Right lung (tissue), 5 donors: ENCODE results near the gene LITAFD. TPM values are rescaled to one million over a fixed set of nuclear protein-coding genes. Genes with fewer than 3 reads are reported as not detected.
"Not testable (repeated sequence)": the region's sequence is repeated elsewhere in the genome, so short reads cannot be mapped to it uniquely, and the experiment has no call there.

Experiments used
- DNase-seq, 2 donors: peaks; one replicate each; pipeline ENCODE4 v3.0.0-alpha.2; 2013
- polyA plus RNA-seq, 5 donors: library from polyadenylated mRNA; unstranded; fragments of 120-200 nt; gene quantifications; one replicate each; pipeline versions ENCODE4 v1.2.1 to v1.2.3, GENCODE V29; 2013; ENCODE audit warnings: inconsistent platforms in 1 of 5, low replicate concordance in 1 of 5; ENCODE audit not compliant: insufficient read length in 5 of 5, insufficient read depth in 1 of 5

LITAFD gene
- polyA plus RNA-seq, 5 donors = 0.14 to 0.15 TPM; not detected in 3

- no peak for DNase-seq
Measured at GRCh38 chr16:8893976-8894690, 12.0 kb downstream of the LITAFD start.

GRCh38 chr16:8894736-8895334 lies 12.7 kb downstream of the LITAFD start:
- DNase-seq = no peak

DNA sequence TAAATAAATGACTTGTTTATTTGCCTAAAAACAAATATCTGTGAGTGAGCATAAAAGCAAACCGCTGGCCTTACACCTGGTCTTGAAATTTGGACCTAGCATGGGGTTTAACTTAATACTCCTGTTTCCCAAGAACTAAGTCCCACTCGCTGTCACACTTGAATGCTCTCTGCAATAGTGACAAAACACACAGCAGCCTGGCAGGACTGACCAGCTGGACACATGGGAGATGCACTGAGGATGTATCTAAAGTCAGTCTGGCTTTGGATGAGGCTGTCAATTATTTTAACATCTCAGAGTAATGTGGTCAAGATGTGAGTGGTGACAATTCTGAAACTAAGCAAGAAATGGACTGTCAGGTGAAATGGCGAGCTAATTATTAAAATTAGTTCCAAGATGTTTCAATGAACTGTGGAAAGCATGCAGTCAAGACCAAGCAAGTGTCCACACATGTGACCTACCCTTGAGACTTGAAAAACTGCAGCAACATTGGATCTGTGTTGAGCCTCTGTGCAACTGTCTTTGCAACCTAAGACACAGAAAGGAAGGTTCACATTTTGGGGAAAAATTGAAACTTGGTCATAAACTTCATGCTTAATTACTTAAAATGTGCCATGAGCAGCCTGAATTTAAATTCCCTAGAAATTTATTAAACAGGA lies 16.6 kb downstream of the LITAFD start:
- DNase-seq = no peak

- no peak for DNase-seq
Measured at GRCh38 chr16:8899709-8900317, 17.7 kb downstream of the LITAFD start.

GRCh38 chr16:8900343-8900742 lies 18.2 kb downstream of the LITAFD start:
- no peak for DNase-seq

- DNase-seq = no peak
Measured at GRCh38 chr16:8901320-8901861, 19.2 kb downstream of the LITAFD start.

GRCh38 chr16:8903004-8903403 lies 20.9 kb downstream of the LITAFD start:
- DNase-seq = no peak

DNA sequence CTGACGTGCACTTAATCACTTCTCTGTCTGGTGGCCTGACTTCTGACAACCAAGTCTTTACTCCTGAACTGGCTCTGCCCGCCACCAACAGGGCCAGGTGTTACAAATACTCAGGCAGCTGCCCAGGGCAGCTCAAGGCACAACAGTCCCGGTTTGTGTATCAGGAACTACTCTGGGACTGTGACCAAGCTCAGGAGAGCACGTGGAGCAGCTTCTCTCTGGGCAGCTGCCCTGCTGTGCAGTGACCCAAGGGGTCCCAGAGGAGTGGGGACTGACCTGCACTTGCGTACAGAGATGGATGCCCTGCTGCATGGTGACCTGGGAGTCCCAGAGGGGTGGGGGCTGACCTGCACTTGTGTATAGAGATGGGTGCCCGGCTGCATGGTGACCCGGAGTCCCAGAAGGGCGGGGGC lies 21.9 kb downstream of the LITAFD start:
- no peak for DNase-seq

DNA sequence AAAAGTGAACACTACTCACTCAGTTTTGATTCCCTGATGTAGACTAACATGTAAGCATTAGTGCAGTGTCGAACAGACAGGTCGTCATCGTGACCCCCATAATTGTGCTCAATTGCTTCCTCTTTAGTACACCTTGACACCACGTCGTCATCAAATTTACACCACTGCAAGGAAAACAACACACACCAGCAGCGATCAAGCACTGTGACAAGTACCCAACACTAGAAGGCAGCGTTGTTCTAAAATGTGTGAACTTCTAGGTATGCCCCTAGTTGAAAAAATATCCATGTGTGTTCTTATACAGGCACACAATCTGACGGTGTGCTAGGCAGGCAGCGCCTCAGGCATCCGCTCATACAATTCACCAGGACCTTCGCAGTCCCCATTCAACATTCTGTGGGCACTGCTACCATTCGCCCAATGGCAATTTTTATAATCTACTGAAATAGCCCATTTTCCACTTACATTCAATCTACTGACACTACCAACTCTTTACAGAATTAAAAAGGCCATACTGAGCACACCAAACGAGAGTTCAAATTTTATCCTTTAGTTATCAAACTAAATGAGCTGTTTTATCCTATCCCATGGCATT lies 23.1 kb downstream of the LITAFD start:
- DNase-seq = no peak

DNA sequence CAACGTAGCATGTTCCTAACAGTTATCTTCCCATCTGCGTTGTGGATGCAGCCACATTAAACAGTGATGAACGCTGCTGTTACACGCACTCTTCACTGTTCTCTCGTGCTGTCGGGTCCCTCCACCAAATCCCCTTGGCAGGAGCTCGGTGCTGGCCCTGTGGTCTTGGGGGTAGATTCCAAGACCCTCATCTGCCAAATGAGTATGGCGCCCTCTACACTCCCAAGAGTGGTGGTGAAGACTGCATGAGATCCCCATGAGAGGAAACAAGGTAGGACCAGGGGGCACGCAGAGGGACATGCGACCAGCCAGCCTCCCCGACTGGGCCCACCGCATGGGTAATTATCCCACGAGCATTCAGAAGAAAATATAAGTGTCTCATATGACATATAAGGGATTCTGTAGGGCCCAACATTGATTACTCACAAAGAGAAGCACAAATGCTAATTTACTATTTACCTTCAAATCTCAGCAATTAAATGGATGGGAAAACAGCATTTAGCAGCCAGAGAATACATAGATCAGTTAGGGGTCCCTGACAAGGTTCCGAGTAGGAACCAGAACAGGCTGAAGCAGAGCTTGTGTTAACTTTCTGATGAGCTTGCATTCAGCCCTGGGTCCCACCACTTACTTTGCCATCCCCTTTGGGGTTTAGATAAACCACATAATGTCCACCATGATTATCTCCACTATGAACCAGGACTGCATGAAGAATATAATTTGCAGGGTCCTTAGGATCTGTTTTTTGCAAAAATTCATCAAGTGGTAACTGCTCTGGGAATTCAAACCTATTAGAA lies 23.8 kb downstream of the LITAFD start:
- no peak for DNase-seq

GRCh38 chr16:8907096-8907495 lies 24.9 kb downstream of the LITAFD start:
- no peak for DNase-seq

DNA sequence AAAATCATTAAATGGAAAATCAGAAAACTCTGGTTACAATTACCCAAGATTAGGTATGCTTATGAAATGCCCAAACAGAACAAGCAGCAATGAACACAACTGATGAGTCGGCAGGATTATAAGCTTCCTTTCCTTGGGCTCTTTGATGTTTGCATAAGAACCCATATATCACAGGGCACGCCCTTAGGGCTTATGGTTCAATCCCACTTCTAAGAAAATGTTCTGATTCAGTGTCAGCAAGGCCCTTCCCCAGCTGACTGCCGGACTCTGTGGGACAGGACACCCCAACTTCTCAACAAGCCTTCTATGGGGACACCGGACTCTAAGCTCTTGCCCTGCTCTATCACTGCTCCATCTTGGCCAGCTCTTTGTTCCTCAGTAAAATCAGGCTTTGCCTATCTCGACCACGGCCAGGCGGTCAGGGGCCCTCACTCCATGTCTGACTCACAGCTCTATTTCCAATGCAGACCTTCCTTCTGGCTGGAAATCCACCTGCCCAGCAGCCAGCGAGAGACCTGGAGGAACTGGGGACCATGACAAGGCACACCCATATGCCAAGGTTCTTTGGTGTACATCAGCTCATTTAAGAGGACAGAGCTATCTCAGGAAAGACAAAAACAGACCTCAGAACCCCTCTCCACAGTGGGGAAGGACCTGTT lies 26.8 kb downstream of the LITAFD start:
- DNase-seq = no peak

DNA sequence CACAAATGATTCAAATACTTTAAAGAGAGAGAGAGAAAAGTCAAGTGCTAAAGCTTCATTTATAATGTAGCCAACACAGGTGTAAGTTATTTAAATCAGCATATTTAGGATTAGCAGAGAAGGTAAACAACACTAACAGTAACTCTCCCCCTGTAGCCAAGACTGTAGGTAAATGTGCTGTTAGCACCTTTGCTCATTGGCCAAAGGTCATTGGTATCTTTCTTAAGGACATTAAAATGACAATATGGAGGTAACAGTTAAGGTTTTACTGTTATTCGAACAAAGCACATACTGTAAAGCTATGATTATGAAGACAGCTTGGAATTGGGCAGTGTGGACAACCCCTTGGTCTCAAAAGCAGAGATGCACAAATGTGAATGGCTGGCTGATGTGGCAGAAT lies 28.7 kb downstream of the LITAFD start:
- DNase-seq = no peak

- DNase-seq = no peak
Measured at GRCh38 chr16:8912793-8913192, 30.6 kb downstream of the LITAFD start.

DNA sequence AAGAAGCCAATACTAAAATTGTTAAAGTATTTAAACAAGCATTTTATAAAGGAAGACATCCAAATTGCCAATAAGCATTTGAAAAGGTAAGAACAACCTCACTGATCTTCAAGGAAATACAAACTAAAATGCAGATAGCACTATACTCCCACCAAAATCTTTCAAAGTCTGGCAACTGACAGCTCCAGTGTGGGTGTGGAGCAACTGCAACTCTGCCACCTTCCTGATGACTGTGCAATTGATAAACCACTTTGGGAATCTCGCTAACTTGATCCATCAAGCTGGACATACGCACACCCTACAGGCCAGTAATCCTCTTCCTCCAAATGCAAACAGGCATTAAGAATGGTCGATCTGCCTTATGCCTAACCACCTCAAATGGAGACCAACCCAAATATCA lies 31.9 kb downstream of the LITAFD start:
- no peak for DNase-seq

- no peak for DNase-seq
Measured at GRCh38 chr16:8915722-8916301, 33.7 kb downstream of the LITAFD start.

- no peak for DNase-seq
Measured at GRCh38 chr16:8916541-8917225, 34.5 kb downstream of the LITAFD start.

DNA sequence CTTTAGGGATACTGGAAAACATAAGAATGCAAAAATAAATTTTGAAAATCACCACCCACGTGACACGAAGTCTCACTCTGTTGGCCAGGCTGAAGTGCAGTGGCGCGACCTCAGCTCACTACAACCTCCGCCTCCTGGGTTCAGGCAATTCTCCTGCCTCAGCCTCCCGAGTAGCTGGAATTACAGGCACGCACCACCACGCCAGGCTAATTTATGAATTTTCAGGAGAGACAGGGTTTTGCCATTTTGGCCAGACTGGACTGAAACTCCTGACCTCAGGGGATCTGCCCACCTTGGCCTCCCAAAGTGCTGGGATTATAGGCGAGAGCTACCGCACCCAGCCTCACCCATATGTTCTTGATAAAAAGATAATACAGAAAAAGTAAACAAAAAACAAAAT lies 35.2 kb downstream of the LITAFD start:
- not testable (repeated sequence) for DNase-seq

DNA sequence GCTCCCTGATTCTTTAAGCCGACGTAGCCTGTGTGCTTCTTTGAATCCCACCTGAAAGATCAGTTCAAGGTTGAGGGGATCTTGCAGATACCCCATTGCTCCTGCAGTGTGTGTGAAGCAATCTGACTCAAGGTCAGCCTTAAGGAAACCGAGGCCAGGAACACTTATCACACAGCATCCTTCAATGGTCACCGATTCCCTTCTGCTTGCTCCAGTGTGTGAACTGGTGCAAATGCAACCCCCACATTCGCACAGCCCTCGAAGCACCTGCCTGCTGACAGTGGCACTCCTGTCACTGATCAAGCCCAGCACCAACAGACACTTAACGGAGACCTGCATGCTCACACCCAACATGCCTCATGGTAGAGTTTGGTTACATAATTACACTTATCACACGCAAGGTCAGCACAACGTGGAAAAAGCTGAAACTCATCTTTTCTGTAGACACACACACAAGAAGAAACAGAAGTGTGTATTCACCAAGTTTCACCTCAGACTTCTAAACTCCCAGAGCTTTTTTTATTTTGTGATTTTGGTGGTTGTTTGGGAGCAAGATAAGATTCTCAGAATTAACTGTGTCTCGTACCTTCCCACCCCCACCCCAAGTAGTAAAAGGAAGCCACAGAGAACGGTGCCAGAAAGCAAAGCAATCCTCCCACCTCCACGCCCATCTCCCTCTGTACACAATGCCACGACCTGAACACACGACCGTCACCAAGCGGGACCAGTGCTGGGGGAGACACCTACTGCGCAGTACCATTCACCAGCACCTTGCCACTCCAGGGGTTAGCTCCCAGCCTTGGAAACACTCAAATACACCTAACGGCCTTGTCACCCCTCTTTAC lies 37.2 kb downstream of the LITAFD start:
- DNase-seq = no peak
